GM12874 (cell line): Measurements from ENCODE around the gene MR1.

Experiments used
- TF ChIP-seq, protein P1 (sequence below): IDR thresholded peaks from 2 replicates; pipeline ENCODE4 v1.5.1; 2011; ENCODE audit warnings: low read depth, mild to moderate bottlenecking, control low read depth, low read length, moderate library complexity; ENCODE audit not compliant: insufficient read depth

The MR1 gene

DNA sequence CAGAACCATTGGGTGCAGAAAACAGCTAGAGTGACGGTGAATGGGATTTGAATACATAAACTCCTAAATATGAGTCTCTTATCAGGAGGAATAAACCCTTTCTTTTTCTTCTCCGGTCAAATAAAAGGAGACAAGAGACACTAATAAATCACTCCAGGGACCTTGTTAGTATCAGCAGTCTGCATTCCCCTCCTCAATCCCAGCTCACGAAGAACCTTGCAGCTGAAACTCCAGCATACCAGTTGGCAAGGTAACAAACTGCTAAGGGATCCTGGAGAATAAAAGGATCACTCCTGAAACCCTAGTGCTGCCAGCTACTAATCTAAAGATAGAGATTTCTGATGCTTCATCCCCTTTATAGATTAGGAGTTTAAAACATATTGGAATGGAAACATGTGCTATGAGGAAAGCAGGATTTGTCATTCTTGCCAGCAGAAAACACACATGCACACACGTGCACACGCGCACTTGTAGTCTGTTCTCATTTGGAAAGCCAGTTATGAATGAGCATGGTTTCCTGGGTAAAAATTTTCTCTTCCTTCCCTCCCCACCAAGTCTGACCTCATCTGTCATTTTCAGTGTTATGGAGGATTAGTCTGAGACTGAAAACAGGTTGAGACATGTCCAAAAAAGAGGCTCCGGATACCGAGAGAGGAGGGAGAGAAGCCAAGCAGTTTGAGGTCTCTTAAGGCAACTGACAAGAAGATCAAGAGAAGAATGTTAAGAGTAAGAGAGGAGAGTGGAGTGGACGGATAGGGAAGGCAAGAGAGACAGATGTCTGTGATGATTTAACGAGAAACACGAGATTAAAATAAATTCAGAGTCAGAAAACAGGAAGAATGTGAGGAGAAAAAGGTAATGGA lies 65.6 kb downstream of the MR1 start:
- TF ChIP-seq, protein P1, sequence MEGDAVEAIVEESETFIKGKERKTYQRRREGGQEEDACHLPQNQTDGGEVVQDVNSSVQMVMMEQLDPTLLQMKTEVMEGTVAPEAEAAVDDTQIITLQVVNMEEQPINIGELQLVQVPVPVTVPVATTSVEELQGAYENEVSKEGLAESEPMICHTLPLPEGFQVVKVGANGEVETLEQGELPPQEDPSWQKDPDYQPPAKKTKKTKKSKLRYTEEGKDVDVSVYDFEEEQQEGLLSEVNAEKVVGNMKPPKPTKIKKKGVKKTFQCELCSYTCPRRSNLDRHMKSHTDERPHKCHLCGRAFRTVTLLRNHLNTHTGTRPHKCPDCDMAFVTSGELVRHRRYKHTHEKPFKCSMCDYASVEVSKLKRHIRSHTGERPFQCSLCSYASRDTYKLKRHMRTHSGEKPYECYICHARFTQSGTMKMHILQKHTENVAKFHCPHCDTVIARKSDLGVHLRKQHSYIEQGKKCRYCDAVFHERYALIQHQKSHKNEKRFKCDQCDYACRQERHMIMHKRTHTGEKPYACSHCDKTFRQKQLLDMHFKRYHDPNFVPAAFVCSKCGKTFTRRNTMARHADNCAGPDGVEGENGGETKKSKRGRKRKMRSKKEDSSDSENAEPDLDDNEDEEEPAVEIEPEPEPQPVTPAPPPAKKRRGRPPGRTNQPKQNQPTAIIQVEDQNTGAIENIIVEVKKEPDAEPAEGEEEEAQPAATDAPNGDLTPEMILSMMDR: no peak

- TF ChIP-seq, protein P1: no peak
Observed at GRCh38 chr1:181100015-181100905, 66.5 kb downstream of the MR1 start.

DNA sequence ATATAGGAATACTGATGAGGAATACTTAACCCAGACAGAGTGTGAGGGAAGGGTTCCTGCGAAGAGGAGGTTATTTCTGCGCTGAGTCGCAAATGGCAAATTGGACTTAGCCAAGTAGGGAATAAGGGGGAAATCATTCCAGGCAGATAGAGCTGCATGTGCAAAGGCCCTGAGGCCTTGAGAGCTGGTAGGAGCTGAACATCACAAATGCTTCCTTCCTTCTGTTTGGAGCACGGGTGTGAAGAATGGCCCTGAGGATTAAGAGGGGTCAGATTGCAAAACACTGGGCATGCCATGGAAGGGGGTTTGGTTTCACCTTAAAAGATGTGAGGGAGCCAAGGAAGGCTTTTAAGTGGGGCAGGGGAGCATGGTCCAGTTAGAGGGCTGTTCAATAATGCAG lies 67.2 kb downstream of the MR1 start:
- TF ChIP-seq, protein P1: no peak

- TF ChIP-seq, protein P1: no peak
Observed at GRCh38 chr1:181101581-181102226, 67.9 kb downstream of the MR1 start.

DNA sequence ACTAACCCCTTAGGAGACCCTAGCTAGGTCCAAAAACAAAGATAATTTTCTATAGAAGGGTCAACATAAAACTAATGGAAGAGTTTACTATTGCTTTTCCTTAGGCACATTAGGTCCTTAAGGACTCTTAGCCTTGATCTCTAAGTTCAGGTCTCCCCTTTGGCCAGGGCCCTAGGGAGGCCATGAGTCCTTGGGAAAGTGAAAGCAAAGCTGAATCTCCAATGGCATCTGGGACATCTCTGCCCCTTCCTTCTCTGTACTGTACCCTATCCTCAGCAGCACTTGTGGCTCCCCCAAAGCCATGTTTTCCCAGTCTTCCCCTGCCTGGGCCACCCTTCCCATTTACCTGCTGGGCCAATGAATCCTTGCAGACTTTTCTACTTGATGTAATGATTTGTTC lies 69.1 kb downstream of the MR1 start:
- TF ChIP-seq, protein P1: no peak

DNA sequence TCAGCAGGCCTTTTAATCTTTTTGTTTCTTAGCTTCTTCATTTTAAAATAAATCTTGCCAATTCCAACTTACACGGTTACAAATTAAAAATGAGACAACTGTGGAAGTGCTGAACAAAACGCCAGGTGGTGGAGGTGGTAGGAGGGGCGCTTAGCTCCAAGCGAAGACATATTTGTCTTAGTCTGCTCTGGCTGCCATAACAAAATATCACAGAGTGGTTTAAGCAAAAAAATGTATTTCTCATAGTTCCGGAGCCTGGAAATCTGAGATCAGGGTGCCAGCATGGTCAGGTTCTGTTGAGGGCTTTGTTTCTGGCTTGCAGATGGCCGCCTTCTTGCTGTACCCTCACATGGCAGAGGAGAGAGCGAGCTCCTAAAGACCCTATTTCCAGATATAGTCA lies 69.6 kb downstream of the MR1 start:
- TF ChIP-seq, protein P1: no peak

DNA sequence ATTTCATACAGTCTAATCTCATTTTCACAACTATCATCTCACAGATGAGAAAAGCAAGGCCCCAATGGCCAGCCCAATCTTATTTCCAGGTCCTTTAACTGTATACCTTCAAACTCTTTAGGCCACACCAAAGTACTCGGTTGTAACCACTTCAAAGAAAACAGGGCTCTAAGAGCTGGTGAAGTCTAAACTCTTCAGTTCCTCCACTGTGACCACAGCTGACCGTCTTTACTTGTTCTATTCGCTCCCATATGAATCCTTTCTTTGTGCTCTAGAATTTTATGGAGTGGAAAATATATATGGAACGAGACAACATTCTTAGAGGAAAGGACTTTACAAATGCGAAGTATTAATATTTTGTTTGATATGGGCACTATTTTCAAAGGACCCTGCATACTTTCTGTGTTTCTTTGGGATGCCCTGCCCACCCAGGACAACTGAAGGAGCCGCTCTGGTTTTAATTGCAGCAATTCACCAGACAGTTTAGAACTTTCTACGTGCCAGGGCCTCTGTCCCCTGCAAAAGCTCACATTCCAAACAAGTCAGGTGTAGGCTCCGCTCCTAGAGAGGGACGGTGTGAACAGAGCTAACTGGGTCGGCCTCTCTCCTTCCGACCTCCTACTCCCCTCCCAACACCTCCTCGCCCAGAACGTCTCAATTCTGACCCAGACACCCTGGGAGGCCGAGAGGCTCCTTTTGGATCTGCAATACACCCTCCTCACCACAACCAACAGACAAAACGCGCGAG lies 70.4 kb downstream of the MR1 start:
- TF ChIP-seq, protein P1: no peak; the same call in 1 of the 2 replicates
